Bronchial epithelial cell (primary cell): Measurements from ENCODE around the gene CRIP3. TPM values are rescaled to one million over a fixed set of nuclear protein-coding genes. Genes with fewer than 3 reads are reported as not detected.

ENCODE experiments used
- DNase-seq: peaks from one replicate; pipeline ENCODE4 v3.0.0-alpha.2; 2010; ENCODE audit warnings: low read depth
- FAIRE-seq: peaks from 2 replicates; lab custom pipeline; 2011; peaks lifted over from hg19 to GRCh38; lab: Jason Lieb, UNC
- H3K27me3 ChIP-seq: 2 replicates; pipeline ENCODE4 v1.5.1; 2011; ENCODE audit warnings: low read length; ENCODE audit not compliant: control insufficient read depth, insufficient read depth
- H3K36me3 ChIP-seq: 2 replicates; pipeline ENCODE4 v1.5.1; 2011; ENCODE audit warnings: low read length; ENCODE audit not compliant: control insufficient read depth, insufficient read depth
- H3K4me3 ChIP-seq: 2 replicates; pipeline ENCODE4 v1.5.1; 2011; ENCODE audit warnings: mild to moderate bottlenecking, low read depth, low read length, control low read depth
- CTCF ChIP-seq: IDR thresholded peaks from 2 replicates; pipeline ENCODE4 v1.5.1; 2011; ENCODE audit warnings: mild to moderate bottlenecking, moderate library complexity, low read length, control low read depth, inconsistent platforms; ENCODE audit not compliant: insufficient read depth, severe bottlenecking
- total RNA-seq: library from RNA; depleted of rRNA; stranded (reverse); fragments of >200 nt; gene quantifications from 2 replicates; pipeline ENCODE4 v1.2.1, GENCODE V29; 2014

Gene CRIP3
- total RNA-seq, 1 donor from 2014 or later, result not detected

DNA sequence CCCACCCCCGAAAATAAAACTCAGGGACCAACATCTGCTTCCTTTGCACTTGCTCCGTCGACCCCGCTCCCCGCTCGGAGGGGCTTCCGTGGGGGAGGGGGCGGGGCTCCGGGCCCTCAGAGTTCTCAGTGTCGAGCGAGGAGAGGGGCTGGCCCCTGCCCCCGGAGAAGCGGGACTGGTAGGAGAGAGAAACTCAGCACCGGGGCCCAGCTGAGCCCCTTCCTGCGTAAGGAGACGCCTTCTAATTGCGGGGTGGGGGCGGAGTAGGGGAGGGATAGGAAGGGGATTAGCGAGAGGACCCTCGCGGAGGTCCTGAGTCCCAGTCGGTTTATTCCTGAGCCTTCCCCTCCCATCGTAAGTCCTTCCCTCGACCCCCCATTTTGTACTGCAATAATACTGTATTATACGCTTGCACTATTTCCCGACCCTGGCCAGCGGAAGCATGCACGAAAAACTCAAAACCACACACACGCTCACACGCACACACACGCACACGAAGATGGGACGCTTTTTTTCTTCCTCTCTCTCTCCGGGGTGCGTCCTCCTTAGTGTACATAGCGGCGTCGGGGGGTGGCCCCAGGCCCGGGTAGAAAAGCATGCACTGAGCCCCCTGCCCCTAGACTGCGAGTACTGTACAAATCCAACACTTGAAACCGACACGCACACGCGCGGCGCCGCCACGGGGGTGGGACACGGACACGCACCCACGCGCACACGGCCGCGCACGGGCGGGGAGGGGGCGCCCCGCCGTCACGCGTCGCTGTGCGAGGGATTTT lies 32.6 kb downstream of the CRIP3 start:
- Histone ChIP-seq H3K4me3 (no peak overlapping the region), H3K36me3 (no peaks in the 10 kb centered on the region), H3K27me3 (peaks cover 26% of the 10 kb centered on the region)
- DNase-seq, result no peak
- no peak for TF ChIP-seq CTCF
- FAIRE-seq, result no peak

GRCh38 chr6:43274916-43275597 lies 33.6 kb downstream of the CRIP3 start:
- Histone ChIP-seq H3K27me3 (peaks cover 26% of the 10 kb centered on the region), H3K36me3 (no peaks in the 10 kb centered on the region), H3K4me3 (no peak overlapping the region)
- FAIRE-seq, result no peak
- DNase-seq, result no peak
- TF ChIP-seq CTCF, result no peak

- no peak for FAIRE-seq
- peaks cover 26% of the 10 kb centered on the region for H3K27me3 ChIP-seq
- DNase-seq, result no peak
Observed at GRCh38 chr6:43274127-43274915, 34.3 kb downstream of the CRIP3 start.

GRCh38 chr6:43273707-43274106 lies 34.9 kb downstream of the CRIP3 start:
- H3K27me3 ChIP-seq, result peaks cover 28% of the 10 kb centered on the region
- DNase-seq (no peak), FAIRE-seq (no peak)
- H3K4me3 ChIP-seq, result no peak overlapping the region
- no peak for TF ChIP-seq CTCF
- H3K36me3 ChIP-seq, result no peaks in the 10 kb centered on the region

More at GRCh38 chr6:43274127-43274915, 34.3 kb downstream of the CRIP3 start:
- Histone ChIP-seq H3K4me3 (no peak overlapping the region), H3K36me3 (no peaks in the 10 kb centered on the region)
- TF ChIP-seq CTCF, result no peak

GRCh38 chr6:43271944-43272343 lies 36.7 kb downstream of the CRIP3 start:
- DNase-seq (no peak), FAIRE-seq (no peak)
- H3K27me3 ChIP-seq, result peaks cover 35% of the 10 kb centered on the region

More at GRCh38 chr6:43271944-43272343, 36.7 kb downstream of the CRIP3 start:
- TF ChIP-seq CTCF, result no peak
- Histone ChIP-seq H3K36me3 (no peaks in the 10 kb centered on the region), H3K4me3 (no peak overlapping the region)
